CD4-positive, alpha-beta T cell treated with Interleukin-4 for 4 hours (primary cell): ENCODE results near the gene DSCAML1.

Experiments
- DNase-seq: peaks from one replicate; pipeline ENCODE4 v3.0.0-alpha.2; 2020

Gene DSCAML1

GRCh38 chr11:117511483-117511930 is 285.5 kb downstream of the DSCAML1 start:
- DNase-seq = no peak

GRCh38 chr11:117510646-117511045 is 286.4 kb downstream of the DSCAML1 start:
- DNase-seq = no peak

- DNase-seq = no peak
These were observed 287.5 kb downstream of the DSCAML1 start for GRCh38 chr11:117509543-117509942.

- DNase-seq = no peak
These were observed 290.0 kb downstream of the DSCAML1 start for GRCh38 chr11:117506971-117507370.

GRCh38 chr11:117505285-117505970 is 291.6 kb downstream of the DSCAML1 start:
- no peak for DNase-seq

- DNase-seq = no peak
These were observed 294.3 kb downstream of the DSCAML1 start for GRCh38 chr11:117502779-117503100.

GRCh38 chr11:117502015-117502778 is 294.8 kb downstream of the DSCAML1 start:
- no peak for DNase-seq

- no peak for DNase-seq
These were observed 295.6 kb downstream of the DSCAML1 start for GRCh38 chr11:117501237-117501898.

- DNase-seq = no peak
These were observed 298.2 kb downstream of the DSCAML1 start for GRCh38 chr11:117498791-117499190.

- DNase-seq = no peak
These were observed 299.6 kb downstream of the DSCAML1 start for GRCh38 chr11:117497206-117497951.

- DNase-seq = no peak
These were observed 301.7 kb downstream of the DSCAML1 start for GRCh38 chr11:117495357-117495756.

- no peak for DNase-seq
These were observed 304.3 kb downstream of the DSCAML1 start for GRCh38 chr11:117492578-117493251.

GRCh38 chr11:117490911-117491310 is 306.1 kb downstream of the DSCAML1 start:
- DNase-seq = no peak

- no peak for DNase-seq
These were observed 306.9 kb downstream of the DSCAML1 start for GRCh38 chr11:117489999-117490679.

- DNase-seq = no peak
These were observed 307.7 kb downstream of the DSCAML1 start for GRCh38 chr11:117488996-117489952.

GRCh38 chr11:117486059-117486458 is 311.0 kb downstream of the DSCAML1 start:
- DNase-seq = no peak

- DNase-seq = no peak
These were observed 312.9 kb downstream of the DSCAML1 start for GRCh38 chr11:117484156-117484555.

- no peak for DNase-seq
These were observed 313.6 kb downstream of the DSCAML1 start for GRCh38 chr11:117483372-117483771.

- no peak for DNase-seq
These were observed 314.1 kb downstream of the DSCAML1 start for GRCh38 chr11:117482881-117483280.

- no peak for DNase-seq
These were observed 315.1 kb downstream of the DSCAML1 start for GRCh38 chr11:117481885-117482284.

- DNase-seq = no peak
These were observed 316.0 kb downstream of the DSCAML1 start for GRCh38 chr11:117481036-117481435.
